ENCODE measurements around the gene SPR. TPM values are rescaled to one million over a fixed set of nuclear protein-coding genes. Genes with fewer than 3 reads are reported as not detected.
A peak's percentile ranks its signal among the peaks of the same experiment; 100 is the strongest.

SPR gene
- total and polyA plus RNA-seq, 2 of the 13 experiments (the other 11 are each of a cell fraction or from before 2014, with no cell fraction given) = 34.0 to 96.0 TPM

GRCh38 chr2:72883356-72883962, 3.7 kb upstream of the SPR start (continued):
- TF ChIP-seq CSRNP1 (CRISPR knock-in tag; IDR thresholded peaks at IDR 0.05) (no peak), HNRNPH1 (optimal IDR thresholded peaks at IDR 0.05; ENCODE audit: low read depth, low read length) (no peak), RBM22 (optimal IDR thresholded peaks at IDR 0.05; ENCODE audit: low read length) (no peak), ADNP (CRISPR knock-in tag; IDR thresholded peaks at IDR 0.05) (no peak), SIX1 (CRISPR knock-in tag; IDR thresholded peaks at IDR 0.05; ENCODE audit: borderline replicate concordance) (no peak; the same call in 1 of the 2 replicates), FOXP4 (CRISPR knock-in tag; IDR thresholded peaks at IDR 0.05) (no peak), FOXP1 (IDR thresholded peaks at IDR 0.05) (no peak), FOXP1 (CRISPR knock-in tag; IDR thresholded peaks at IDR 0.05) (no peak), GATAD2A (CRISPR knock-in tag; IDR thresholded peaks at IDR 0.05) (peak; percentile 48; the same call in 1 of the 2 replicates), GFI1 (CRISPR knock-in tag; IDR thresholded peaks at IDR 0.05; ENCODE audit: borderline replicate concordance) (no peak), MLX (CRISPR knock-in tag; IDR thresholded peaks at IDR 0.05) (0 out of 2 replicates have a peak, but pooled peaks have one; percentile 32), ZNF891 (CRISPR knock-in tag; IDR thresholded peaks at IDR 0.05) (no peak), ZNF589 (CRISPR knock-in tag; conservative IDR thresholded peaks at IDR 0.05) (no peak), MZF1 (CRISPR knock-in tag; IDR thresholded peaks at IDR 0.05; ENCODE audit: borderline replicate concordance) (no peak), CBX5 (CRISPR knock-in tag; IDR thresholded peaks at IDR 0.05; ENCODE audit: borderline replicate concordance) (no peak), ZNF17 (CRISPR knock-in tag; IDR thresholded peaks at IDR 0.05) (no peak), ZNF776 (CRISPR knock-in tag; IDR thresholded peaks at IDR 0.05) (no peak), THAP11 (CRISPR knock-in tag; IDR thresholded peaks at IDR 0.05) (peak; percentile 66), MEF2D (CRISPR knock-in tag; IDR thresholded peaks at IDR 0.05) (no peak), ELF1 (CRISPR knock-in tag; IDR thresholded peaks at IDR 0.05) (no peak), CREBL2 (CRISPR knock-in tag; IDR thresholded peaks at IDR 0.05; ENCODE audit: borderline replicate concordance) (0 out of 2 replicates have a peak, but pooled peaks have one; percentile 45), ZNF264 (CRISPR knock-in tag; IDR thresholded peaks at IDR 0.05) (peak; percentile 78; the same call in 1 of the 2 replicates), ZNF850 (CRISPR knock-in tag; conservative IDR thresholded peaks at IDR 0.05) (no peak), ZBTB37 (CRISPR knock-in tag; IDR thresholded peaks at IDR 0.05) (no peak), ZNF75D (CRISPR knock-in tag; IDR thresholded peaks at IDR 0.05; ENCODE audit: borderline replicate concordance) (no peak), POLR2G (IDR thresholded peaks at IDR 0.05; ENCODE audit: low read depth, low read length) (no peak), ZNF547 (CRISPR knock-in tag; IDR thresholded peaks at IDR 0.05) (peak; percentile 27; the same call in 1 of the 2 replicates)
